ENCODE results near the gene SNCAIP.

SNCAIP gene

GRCh38 chr5:122311961-122312590, at the start of gene SNCAIP:
TSS of gene SNCAIP (plus strand) at chr5:122312237. CDS start at chr5:122391135, 78,898 bp downstream.
- DNase-seq, result no peak

DNA sequence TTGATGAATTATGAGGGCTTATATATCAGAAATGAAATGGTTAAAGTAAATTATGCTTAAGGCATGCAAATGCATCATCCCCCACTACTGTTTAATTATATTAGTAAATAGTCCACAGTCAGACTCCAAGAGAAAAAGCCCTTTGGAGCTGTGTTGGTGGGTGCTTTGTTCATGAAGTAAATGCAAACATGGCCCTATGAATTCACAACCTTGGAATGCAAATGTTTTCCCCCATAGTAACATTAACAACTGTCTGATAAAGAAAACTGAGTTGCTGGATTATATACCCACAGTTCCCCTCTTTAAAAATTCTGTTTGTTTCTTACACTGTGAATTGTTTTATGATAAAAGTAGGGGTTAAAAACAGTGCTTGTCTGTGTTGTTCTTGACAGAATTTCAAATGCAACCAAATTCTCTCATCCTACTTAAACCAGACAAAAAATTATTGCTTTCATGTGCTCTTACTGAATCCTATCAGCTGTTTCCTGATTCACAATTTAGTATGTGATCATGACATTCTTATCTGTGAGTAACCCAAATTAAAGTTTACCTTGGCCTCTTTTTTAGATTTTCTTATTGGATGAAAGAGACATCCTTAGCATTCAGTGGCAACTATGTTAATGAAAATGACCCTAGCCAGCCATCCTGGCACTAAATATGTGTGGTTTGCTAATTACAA, 48.5 kb upstream of the SNCAIP start:
- DNase-seq, result no peak

- no peak for DNase-seq
These were observed 47.4 kb upstream of the SNCAIP start for GRCh38 chr5:122264610-122265009.

DNA sequence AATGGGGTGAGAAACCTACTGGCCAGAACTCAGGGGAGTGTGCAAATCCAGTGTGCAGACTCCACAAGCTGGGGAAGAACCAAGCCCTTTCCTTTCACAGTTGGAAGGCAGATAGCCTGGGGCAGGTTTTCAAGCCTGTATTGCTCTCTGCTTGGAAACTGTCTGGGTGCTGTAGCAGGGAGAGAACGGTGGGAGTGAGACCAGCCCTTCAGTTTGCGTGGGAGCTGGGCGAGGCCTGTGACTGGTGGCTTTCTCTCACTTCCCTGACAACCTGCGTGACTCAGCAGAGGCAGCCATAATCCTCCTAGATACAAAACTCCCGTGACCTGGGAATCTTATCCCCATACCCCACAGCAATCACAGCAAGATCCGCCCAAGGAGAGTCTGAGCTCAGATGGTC, 44.9 kb upstream of the SNCAIP start:
- no peak for DNase-seq

DNA sequence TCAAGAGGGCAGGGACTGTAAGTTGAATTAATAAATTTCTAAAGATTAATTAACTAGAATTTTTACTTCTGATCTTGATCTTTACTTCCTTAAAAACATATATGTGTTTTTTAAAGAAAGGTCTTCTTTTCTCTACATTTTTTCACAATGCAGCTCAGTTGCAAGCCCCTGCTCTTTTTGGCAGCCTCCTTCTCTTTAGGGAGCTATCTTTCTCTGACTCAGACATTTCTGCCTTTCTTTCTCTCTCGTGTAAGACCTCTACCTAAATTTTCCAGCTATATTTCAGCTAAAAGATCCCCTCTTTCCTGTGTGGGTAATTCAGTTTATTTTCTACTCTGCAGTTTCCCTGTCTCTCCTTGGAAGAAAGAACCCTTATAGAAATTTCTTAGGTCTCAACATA, 38.3 kb upstream of the SNCAIP start:
- no peak for DNase-seq

GRCh38 chr5:122283592-122283991, 28.4 kb upstream of the SNCAIP start:
- no peak for DNase-seq

DNA sequence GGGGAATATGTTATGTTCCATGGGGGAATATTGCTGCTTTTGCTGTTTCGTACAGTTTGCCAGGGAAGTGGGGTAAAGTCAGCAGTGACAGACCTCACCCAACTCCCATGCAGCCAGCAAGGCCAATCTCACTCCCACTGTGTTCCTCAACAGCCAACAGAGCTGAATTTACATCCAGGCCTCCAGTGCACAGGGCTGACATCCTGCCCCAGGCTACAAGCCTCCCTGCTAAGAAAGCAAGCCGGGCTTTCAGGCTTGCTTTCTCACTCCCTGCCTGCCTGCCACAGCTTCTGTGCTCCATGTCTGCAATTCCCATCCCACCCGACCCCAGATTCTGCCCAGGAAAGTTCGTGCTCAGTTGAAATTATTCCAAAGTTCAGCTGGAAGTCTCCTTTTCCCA, 25.5 kb upstream of the SNCAIP start:
- no peak for DNase-seq

DNA sequence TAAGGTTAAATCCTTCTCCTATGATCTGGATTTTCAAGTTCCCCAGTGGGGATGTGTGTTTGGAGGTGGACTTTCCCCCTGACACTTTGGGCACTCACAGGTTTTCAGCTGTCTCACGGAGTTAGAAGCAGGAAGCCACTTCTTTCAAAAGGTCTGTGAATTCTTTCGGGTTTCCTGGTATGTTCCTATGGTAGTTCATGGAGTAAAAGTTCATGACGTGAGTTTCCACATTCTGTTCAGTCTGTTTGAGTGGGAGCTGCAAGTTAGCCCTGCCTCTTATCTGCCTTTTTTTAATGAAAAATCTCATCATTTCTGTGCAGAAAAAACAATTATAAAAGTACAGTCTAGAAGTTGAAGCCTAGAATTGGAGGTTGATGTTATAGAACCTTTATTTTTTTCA, 24.9 kb upstream of the SNCAIP start:
- DNase-seq, result no peak

GRCh38 chr5:122291000-122291901, 20.8 kb upstream of the SNCAIP start:
- no peak for DNase-seq

DNA sequence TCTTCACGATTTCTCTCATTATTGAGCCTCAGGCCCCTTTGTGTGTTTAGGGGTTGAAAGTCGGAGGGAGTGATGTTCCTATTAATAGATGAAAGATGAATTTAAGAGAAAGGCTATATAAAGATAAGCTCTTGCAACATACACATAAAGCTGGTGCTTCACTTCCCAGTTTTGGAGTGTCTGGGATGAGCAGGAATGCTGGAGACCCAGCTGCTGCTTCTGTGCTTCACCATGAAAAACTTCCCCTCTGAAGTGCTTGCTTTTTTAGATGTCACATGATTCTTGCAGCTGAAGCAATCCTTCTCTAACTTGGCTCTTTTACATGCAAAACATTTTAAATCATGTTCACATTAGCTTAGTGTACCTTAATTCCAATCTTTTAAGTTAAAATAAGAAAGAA, 19.7 kb upstream of the SNCAIP start:
- no peak for DNase-seq

GRCh38 chr5:122295138-122295537, 16.9 kb upstream of the SNCAIP start:
- no peak for DNase-seq

- no peak for DNase-seq
These were observed 15.2 kb upstream of the SNCAIP start for GRCh38 chr5:122296871-122297270.

DNA sequence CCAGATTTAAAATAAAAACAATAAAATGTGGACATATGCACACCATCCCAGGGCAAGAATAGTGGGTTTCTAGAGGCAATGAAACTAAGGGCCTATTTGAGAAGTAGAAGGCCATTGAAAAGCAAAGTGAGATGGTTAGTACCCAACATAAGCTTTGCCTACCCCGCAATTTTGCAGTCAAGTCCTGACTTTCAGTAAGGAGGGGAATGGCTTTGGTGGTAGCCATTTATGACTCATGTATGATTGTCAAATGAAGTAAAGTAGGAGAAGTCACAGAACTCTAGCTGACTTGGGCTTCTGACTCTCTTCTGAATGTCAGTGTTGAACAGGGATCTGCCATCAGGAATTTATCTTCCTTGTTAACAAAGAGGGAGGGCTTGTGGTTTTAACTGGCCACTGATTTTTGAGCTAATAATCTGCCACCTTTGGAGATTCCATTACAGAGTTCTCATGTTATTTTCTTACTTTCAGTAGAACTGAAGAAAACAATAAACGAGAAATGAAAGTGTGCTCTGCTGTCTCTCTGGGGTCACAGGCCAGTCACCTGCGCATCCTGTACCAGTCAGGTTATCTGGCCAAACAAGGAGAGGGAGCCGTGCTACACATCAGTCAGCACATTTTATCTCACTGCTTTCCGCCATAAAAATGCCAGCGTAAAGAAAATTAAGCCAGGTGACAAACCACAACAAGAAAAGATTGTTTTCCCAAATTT, 14.3 kb upstream of the SNCAIP start:
- DNase-seq, result no peak

- no peak for DNase-seq
These were observed 11.7 kb upstream of the SNCAIP start for GRCh38 chr5:122300374-122300773.

DNA sequence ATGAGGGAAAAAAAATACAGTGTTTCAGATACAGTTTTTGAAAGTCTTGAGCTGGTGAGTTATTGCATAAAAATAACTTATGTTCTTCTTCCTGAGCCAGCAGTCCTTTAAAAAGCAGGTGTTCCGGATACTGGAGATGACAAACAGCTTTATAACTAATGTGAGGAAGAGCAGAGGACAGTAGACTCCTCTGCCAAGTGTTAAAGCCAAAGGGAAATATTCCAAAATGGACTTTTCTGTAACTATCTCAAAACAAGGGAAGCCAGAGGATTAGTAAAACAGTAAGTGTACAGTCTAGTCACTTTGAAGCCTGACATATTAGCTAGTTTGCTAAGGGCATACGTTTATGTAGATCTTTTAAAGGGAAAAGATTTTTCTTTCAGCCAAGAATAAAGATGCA, 11.0 kb upstream of the SNCAIP start:
- DNase-seq, result no peak

DNA sequence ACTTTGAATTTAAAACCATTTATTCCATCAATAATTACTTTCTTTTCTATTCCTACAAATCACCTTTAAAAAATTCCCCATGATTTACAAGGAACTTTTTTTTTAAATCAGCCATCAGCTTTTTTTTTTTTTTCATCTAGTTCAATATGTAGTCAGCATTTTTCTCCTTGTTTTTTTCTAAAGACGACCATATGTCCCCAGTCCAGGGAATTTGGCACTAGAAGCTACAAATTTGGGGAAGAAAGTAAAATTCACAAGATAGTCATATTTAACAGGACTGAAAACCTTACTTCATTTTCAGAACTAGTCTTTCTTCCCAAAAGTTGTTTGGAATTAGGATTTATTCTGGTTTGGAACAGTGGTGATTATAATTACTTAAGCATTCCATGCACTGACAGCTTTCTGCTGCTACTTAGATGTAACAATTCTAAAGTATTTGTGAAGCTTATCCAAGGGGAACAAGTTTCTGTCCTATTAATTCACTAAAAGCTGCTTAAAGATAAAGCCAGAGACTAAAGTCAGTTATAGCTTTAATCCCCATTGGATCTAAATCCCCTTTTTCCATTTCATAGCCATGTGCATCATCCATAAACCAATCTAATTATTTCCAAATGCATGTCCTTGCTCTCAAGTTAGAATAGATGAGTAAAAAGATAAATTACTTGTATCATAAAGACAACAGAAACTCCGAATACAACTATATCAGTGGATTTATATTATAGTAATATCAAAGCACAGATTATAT, 7.4 kb upstream of the SNCAIP start:
- no peak for DNase-seq

- no peak for DNase-seq
These were observed 5.6 kb upstream of the SNCAIP start for GRCh38 chr5:122306461-122306860.

- no peak for DNase-seq
These were observed 1.1 kb upstream of the SNCAIP start for GRCh38 chr5:122310889-122311288.

GRCh38 chr5:122311497-122311960, 508 bp upstream of the SNCAIP start:
- no peak for DNase-seq

DNA sequence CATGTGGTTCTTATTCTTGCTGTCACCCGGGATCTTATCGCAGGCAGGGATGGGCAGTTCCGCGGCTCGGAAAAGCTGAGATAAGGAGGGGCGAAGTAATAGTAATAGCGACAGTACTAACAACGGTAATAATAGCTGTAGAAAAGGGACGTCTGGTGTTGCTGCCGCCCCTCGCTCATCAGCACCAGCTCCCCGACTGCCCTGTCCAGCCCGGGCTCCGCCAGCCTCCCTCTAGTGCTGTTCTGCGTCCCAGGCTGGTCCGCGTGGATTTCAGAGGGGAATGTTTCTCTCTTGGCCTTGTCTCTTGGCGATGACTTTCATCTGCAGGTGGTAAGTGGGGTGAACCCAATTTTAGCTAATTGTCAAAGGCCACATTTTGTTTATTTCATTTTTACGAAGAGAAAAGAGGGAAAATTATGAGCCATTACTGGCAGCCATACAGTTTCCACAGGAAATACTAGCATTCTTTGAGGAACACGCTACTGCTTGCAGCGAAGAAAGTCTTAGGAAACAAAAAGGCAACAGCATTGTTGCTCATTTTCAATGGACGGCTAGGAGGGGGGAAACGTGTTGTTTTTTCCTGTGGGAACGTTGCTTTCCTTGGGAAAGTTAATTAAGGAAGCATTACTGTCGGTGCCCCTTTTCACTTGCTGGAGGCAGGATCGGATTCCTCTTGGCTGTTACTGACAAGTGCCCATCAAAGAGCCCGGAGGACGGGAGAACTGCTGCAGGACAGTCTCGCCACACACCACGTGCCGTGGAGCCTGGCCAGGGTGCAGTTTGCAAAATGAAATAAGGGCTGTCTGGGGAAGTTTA, 762 bp downstream of the SNCAIP start:
- DNase-seq, result no peak

DNA sequence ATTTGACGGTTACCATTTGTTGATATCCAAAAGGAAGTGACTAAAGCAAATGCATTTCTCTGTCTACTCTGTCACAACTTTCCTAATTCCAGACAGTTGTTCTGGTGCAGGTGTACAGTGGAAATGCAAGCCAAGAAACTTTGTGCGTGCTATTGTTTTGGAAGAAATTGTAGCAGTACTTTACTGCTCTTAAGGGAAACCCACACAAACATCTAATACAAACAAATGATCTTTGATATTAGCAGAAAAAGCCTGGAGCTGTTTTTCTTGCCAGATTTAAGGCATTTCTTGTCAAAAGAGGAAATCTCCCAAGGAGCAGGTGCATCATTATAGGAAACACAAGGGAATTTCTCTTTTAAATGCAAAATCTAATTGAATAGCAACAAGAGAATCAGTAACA, 2.0 kb downstream of the SNCAIP start:
- DNase-seq, result no peak

All from CD4-positive, alpha-beta T cell treated with Interleukin-17A for 4 hours (primary cell).